NB4 (cell line): ENCODE measurements around the gene DPP7.

Source experiments
- POLR2A ChIP-seq: IDR thresholded peaks from 2 replicates; pipeline ENCODE4 v1.6.1; 2011; ENCODE audit warnings: mild to moderate bottlenecking; ENCODE audit not compliant: insufficient read length; ENCODE audit errors: extremely low read depth
- TF ChIP-seq, protein P1 (sequence below): IDR thresholded peaks from one replicate; pipeline ENCODE4 v1.5.1; 2012; ENCODE audit warnings: low read depth, low read length
- TF ChIP-seq, protein P2 (sequence below): IDR thresholded peaks from 2 replicates; pipeline ENCODE4 v1.6.1; 2011; ENCODE audit warnings: low read depth, low read length

DNA sequence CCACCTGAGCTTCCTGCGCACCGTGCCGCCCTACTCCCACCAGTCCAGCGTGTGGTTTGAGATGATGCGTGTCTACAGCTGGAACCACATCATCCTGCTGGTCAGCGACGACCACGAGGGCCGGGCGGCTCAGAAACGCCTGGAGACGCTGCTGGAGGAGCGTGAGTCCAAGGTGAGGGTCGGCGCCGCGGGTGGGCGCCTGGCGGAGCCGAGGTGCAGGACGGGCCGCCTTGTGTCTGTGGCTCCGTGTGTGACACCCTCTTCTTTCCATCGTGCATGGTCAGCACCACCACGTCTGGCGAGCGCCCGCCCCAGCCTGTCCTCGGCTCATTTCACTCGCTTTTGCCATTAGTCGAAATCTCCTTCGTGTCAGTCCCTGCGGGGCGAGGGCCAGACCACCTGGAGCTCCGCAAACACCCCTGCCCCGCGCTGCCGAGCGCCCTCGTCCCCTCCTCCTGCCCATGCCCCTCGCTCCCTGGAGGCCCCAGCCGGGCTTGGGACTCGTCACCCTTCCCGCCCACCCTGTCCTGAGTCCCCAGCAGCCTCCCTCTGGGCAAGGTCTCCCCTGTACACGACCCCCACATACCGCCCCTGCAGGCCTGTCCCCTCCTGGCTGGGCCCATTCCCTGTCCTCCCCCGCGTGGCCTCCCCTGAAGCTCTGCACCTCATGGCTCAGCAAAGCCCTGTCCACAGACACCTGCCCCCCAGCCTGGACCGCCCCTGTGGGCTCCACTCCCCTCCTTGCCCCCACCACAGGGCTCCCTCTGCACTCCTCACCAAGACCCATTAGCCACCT, 31.4 kb upstream of the DPP7 start:
- TF ChIP-seq, protein P1, sequence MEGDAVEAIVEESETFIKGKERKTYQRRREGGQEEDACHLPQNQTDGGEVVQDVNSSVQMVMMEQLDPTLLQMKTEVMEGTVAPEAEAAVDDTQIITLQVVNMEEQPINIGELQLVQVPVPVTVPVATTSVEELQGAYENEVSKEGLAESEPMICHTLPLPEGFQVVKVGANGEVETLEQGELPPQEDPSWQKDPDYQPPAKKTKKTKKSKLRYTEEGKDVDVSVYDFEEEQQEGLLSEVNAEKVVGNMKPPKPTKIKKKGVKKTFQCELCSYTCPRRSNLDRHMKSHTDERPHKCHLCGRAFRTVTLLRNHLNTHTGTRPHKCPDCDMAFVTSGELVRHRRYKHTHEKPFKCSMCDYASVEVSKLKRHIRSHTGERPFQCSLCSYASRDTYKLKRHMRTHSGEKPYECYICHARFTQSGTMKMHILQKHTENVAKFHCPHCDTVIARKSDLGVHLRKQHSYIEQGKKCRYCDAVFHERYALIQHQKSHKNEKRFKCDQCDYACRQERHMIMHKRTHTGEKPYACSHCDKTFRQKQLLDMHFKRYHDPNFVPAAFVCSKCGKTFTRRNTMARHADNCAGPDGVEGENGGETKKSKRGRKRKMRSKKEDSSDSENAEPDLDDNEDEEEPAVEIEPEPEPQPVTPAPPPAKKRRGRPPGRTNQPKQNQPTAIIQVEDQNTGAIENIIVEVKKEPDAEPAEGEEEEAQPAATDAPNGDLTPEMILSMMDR = no peak
- no peak for TF ChIP-seq POLR2A
- TF ChIP-seq, protein P2, sequence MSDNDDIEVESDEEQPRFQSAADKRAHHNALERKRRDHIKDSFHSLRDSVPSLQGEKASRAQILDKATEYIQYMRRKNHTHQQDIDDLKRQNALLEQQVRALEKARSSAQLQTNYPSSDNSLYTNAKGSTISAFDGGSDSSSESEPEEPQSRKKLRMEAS = no peak
